AG04449 (cell line): ENCODE data around the gene NIFK.
A peak's percentile ranks its signal among the peaks of the same experiment; 100 is the strongest.
"Not testable (repeated sequence)": the region's sequence is repeated elsewhere in the genome, so short reads cannot be mapped to it uniquely, and the experiment has no call there.

Experiments used
- CTCF ChIA-PET: fragments of 350-600 bp; formaldehyde crosslinking; extraction: SDS; loops from one replicate; lab custom pipeline; 2021; ENCODE audit warnings: antibody characterized with exemption; lab: Yijun Ruan, JAX
- POLR2A ChIA-PET: fragments of 400-600, 350-600 bp; formaldehyde crosslinking; extraction: SDS; loops from one replicate; lab custom pipeline; 2020; ENCODE audit warnings: antibody characterized with exemption, inconsistent platforms; lab: Yijun Ruan, JAX
- DNase-seq: peaks from one replicate; pipeline ENCODE4 v3.0.0-alpha.2; 2010; ENCODE audit warnings: low read depth, low spot score
- H3K4me3 ChIP-seq: 2 replicates; pipeline ENCODE4 v1.5.1; 2011; ENCODE audit warnings: low read depth, mild to moderate bottlenecking, control low read depth, low read length
- TF ChIP-seq, protein P1 (sequence below): IDR thresholded peaks from one replicate; pipeline ENCODE4 v1.5.1; 2011; ENCODE audit warnings: mild to moderate bottlenecking, moderate library complexity, low read length, control low read depth, inconsistent platforms; ENCODE audit not compliant: insufficient read depth; ENCODE audit errors: missing control alignments

The NIFK gene

GRCh38 chr2:121740973-121741372 is 4.3 kb upstream of the NIFK start:
- CTCF ChIA-PET, result no interaction called here
- TF ChIP-seq, protein P1, sequence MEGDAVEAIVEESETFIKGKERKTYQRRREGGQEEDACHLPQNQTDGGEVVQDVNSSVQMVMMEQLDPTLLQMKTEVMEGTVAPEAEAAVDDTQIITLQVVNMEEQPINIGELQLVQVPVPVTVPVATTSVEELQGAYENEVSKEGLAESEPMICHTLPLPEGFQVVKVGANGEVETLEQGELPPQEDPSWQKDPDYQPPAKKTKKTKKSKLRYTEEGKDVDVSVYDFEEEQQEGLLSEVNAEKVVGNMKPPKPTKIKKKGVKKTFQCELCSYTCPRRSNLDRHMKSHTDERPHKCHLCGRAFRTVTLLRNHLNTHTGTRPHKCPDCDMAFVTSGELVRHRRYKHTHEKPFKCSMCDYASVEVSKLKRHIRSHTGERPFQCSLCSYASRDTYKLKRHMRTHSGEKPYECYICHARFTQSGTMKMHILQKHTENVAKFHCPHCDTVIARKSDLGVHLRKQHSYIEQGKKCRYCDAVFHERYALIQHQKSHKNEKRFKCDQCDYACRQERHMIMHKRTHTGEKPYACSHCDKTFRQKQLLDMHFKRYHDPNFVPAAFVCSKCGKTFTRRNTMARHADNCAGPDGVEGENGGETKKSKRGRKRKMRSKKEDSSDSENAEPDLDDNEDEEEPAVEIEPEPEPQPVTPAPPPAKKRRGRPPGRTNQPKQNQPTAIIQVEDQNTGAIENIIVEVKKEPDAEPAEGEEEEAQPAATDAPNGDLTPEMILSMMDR, result no peak
- no peak for DNase-seq
- no peak overlapping the region for H3K4me3 ChIP-seq
- POLR2A ChIA-PET, result no interaction called here

DNA sequence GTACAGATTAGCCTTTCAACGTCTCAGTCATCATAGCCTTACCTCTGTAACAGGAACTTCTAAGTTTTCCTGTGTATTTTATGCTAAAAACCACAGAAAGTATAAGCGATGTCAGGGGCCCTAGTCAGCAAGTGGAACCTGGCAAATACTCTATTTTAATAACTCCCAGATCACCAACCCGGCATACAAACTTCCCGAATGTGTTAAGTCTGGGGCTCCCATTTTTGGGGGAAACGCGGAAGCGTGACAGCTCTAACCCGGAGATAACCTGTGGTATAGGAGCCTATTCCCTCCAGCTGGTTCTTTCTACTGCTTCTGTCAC is 574 bp downstream of the NIFK start:
- H3K4me3 ChIP-seq, result peak overlapping the region; percentile 89
- POLR2A ChIA-PET, result interaction anchor here (0.9 to 3.1 kb wide), 3 partner anchors 14 to 205 kb away, joined by 3 to 16 read pairs (median 6); partner anchors contain the start of genes RNU4ATAC and TSN
- TF ChIP-seq, protein P1, result no peak
- no peak for DNase-seq
- CTCF ChIA-PET, result interaction anchor here (0.7 to 3.6 kb wide), 5 partner anchors 15 to 640 kb away, joined by 3 to 15 read pairs (median 5); partner anchors contain the start of gene RNU4ATAC

DNA sequence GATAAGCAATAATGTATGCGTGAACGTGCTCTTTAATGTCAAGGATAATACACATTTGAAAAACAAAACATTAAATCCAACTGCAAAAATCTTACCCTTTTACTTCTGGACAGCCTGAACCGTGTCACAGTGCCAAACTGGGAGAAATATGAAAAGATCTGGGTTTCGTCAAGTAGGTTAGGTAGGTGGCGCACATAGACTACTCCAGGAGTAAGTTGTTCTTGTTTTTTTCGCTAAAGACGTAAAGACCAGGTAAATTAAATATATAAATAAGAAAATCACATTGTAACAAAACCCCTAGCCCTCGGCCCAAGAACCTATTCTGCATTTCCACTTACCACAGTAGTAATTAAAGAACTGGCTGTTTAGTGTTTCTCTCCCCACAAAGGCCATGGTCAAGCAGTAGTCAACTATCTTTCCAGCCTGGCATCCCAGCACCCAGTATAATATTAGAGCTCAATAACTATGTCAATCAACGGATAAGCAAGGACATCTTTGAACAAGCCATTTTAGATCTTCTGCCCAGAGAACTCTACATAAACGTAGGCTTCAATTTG is 1.1 kb downstream of the NIFK start:
- CTCF ChIA-PET, result interaction anchor here (0.7 to 3.6 kb wide), 6 partner anchors 15 to 640 kb away, joined by 3 to 15 read pairs (median 4); partner anchors contain the start of gene RNU4ATAC

GRCh38 chr2:121734544-121734943 is 2.1 kb downstream of the NIFK start:
- H3K4me3 ChIP-seq, POLR2A ChIA-PET, DNase-seq: not testable (repeated sequence)
- CTCF ChIA-PET, result interaction anchor here (1.5 to 3.6 kb wide), 3 partner anchors 15 to 639 kb away, joined by 4 to 15 read pairs (median 4); partner anchors contain the start of gene RNU4ATAC

More for the DNA sequence above, 1.1 kb downstream of the NIFK start:
- H3K4me3 ChIP-seq, result peak overlapping the region; percentile 89
- DNase-seq, result no peak
- TF ChIP-seq, protein P1, result no peak
- POLR2A ChIA-PET, result interaction anchor here (3.1 kb wide), 1 partner anchor 204 kb away, joined by 16 read pairs; the partner anchor contains the start of gene RNU4ATAC

DNA sequence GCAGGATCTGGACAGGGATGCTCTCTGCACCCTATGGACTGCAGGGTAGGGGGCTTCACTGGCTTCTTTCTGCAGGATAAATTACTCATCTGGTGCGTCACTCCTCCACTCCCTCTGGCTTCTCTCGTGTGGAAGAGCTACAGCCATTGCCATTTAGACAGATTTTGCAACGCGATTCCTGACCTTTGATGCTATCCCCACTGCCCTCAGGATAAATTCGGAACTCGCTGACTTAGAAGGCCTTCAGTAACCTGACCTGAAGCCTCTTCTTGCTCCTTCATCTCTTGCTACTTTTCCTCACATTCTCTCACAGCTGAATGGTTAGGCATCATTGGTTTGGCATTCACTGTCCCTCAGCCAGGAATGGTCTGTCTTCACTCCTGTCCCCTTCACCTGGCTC is 5.3 kb downstream of the NIFK start:
- DNase-seq, result no peak
- ChIA-PET CTCF (interaction anchor here (1.0 to 1.4 kb wide), 3 partner anchors 9 to 322 kb away, joined by 3 read pairs; no protein-coding TSS in a partner anchor), POLR2A (no interaction called here)
- TF ChIP-seq, protein P1, result no peak
- H3K4me3 ChIP-seq, result no peak overlapping the region

- POLR2A ChIA-PET, result no interaction called here
- CTCF ChIA-PET, result interaction anchor here (1.6 kb wide), 1 partner anchor 197 kb away, joined by 6 read pairs; the partner anchor contains the start of gene RNU4ATAC
- H3K4me3 ChIP-seq, result no peak overlapping the region
- TF ChIP-seq, protein P1, result no peak
- no peak for DNase-seq
Measured at GRCh38 chr2:121727950-121728349, 8.7 kb downstream of the NIFK start.
